ENCODE data around the gene ENTPD5.

- no peak for TF ChIP-seq CTCF (conservative IDR thresholded peaks at IDR 0.05; ENCODE audit: low read length)
- no peak for TF ChIP-seq EZH2phosphoT487 (IDR thresholded peaks at IDR 0.05; ENCODE audit: borderline replicate concordance)
These were observed 4.8 kb downstream of the ENTPD5 start for GRCh38 chr14:74014299-74014698.
